NT2/D1 (cell line): ENCODE data around the gene AIFM3.

ENCODE experiments used
- YY1 ChIP-seq: IDR thresholded peaks from 2 replicates; pipeline ENCODE4 v1.6.1; 2011; ENCODE audit not compliant: insufficient read length, insufficient read depth
- ZNF274 ChIP-seq: IDR thresholded peaks from 2 replicates; pipeline ENCODE4 v1.6.1; 2011; ENCODE audit warnings: mild to moderate bottlenecking, low read depth, low read length

GRCh38 chr22:20957102-20957682 is 9.9 kb upstream of the AIFM3 start:
- TF ChIP-seq ZNF274: no peak
- no peak for TF ChIP-seq YY1
